ENCODE results near the gene ITGA1.

- TF ChIP-seq, protein P1, sequence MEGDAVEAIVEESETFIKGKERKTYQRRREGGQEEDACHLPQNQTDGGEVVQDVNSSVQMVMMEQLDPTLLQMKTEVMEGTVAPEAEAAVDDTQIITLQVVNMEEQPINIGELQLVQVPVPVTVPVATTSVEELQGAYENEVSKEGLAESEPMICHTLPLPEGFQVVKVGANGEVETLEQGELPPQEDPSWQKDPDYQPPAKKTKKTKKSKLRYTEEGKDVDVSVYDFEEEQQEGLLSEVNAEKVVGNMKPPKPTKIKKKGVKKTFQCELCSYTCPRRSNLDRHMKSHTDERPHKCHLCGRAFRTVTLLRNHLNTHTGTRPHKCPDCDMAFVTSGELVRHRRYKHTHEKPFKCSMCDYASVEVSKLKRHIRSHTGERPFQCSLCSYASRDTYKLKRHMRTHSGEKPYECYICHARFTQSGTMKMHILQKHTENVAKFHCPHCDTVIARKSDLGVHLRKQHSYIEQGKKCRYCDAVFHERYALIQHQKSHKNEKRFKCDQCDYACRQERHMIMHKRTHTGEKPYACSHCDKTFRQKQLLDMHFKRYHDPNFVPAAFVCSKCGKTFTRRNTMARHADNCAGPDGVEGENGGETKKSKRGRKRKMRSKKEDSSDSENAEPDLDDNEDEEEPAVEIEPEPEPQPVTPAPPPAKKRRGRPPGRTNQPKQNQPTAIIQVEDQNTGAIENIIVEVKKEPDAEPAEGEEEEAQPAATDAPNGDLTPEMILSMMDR (conservative IDR thresholded peaks at IDR 0.05): no peak
- TF ChIP-seq ZFX (IDR thresholded peaks at IDR 0.05): no peak
Measured at GRCh38 chr5:52749666-52750065, 38.0 kb upstream of the ITGA1 start.
